GM18907 (cell line): ENCODE measurements around the gene R3HCC1L.

Experiments
- ATAC-seq: cut with Tn5 transposase; IDR thresholded peaks from one replicate; pipeline ENCODE4 v1.9.1; 2021; ENCODE audit warnings: mild to moderate bottlenecking, moderate library complexity; ENCODE audit not compliant: unreplicated experiment

Gene R3HCC1L

DNA sequence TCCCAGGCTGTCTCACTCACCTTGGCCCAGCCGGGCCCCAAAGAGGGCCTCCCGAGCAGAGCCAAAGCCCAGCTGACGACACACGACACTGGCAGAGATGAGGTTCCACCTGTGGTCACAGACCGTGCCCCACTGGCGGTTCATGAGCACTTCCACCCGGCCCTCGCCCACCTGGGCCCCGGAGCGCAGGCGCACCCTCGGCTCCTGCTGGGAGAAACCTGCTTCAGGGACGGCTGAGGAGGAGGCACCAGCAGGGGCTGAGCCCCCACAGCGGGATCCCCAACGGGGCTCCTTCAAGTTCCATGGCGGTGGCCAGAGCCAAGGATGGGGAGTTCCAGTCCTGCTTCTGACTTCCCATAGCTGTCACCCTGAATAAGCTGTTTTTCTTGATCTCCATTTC, 123.5 kb downstream of the R3HCC1L start:
- ATAC-seq, result no peak

DNA sequence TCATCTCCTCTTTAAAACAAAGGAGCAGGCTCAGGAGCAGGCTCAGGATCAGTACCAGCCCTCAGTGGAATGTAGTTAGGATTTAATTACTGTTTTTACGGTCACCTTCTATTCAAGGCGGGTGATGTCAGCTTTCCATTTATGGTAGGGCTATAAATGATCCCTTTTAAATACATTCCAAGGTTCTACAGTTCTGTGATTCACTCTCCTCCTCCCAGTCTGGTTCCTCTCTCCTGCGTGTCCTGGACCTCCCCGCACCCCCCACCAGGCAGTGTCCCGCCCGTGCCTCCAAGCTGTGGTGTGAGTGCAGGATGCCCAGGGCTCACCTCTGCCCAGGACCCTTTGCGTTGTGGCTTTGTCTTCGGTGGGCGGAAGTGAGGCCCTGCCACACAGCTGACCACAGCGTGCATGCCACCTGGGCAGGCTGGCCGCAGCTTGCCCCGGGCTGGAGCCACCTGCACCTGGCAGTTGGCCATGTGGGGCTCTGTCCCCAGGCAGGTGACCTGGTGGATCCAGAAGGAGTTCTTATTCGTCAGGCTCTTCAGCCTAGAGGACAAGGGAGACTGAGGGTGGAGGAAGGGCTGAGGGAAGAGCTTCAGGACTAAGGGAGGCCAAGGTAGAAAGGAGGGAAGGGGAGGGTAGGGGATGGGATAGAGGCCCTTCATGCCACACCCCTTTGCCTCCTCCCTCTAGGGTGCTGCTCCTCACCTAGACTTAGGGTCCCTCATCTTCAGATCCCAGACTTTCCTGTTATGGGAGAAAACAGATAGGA, 124.4 kb downstream of the R3HCC1L start:
- ATAC-seq, result no peak

DNA sequence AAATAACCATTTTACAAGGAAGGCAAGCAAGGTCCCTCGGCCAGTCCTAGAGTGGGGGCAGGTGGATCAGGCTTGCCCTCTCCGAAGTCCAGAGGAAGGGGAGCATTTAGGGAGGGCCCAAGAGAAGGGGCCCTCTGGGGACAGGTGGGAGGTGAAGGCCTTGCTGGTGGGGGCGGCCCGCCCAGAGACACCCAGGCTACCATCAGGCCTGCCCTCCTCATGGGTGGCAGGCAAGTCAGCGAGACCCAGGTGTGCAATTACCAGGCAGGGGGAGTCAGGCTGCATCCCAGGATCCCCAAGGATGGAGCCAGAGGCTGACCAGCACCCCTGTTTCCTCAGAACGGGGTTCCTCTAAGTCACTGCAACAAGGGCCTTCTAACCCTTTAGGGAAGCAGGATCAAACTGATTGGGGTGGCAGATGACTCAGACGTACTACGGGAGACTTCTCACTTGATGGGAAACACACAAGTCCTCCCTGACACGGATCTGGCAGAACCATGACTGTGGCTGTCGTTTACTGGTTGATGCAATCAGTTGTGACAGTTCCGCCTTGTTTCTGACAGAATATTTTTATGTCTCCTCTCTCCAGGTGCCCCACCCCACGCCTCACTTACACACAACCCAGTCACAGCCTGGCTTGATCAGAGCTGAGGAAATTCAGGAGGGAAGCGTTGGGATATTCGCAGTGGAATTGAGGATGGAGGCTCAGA, 125.3 kb downstream of the R3HCC1L start:
- no peak for ATAC-seq

DNA sequence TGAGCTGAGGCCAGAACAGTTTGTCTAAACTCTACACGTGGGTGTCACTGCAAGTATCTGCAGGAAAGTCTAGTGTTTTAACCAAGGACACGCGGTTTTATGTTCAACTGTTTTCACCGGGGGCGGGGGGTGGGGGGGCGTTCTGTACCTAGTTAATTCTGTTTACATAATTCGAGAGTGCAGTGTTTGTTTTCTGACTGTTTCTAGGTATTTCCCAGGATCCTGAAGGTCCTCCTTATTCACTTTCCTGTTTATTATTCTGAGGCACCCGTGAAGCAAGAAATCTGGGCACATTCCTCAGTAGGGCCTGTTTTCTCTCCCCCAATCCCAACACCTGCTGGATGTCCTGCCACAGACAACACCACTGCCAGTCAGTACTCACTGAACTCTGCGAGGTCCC, 125.9 kb downstream of the R3HCC1L start:
- no peak for ATAC-seq

DNA sequence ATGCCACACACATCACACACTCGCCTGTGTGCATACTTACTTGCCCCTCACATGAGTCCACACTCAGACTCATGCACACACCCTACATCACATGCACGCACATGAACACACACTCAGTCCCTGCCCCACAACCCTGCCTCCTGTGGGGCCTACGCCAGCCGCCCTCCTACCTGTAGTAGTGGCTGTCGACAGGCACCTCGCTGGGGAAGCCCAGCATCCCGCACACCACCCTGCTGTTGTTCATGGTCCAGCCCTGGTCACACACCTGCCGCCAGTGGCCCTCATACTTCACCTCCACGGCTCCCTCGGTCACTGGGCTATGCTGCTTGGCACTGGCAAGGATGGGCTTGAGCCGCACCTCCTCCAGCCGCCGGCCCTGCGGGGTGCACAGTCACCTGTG, 126.3 kb downstream of the R3HCC1L start:
- ATAC-seq, result no peak

DNA sequence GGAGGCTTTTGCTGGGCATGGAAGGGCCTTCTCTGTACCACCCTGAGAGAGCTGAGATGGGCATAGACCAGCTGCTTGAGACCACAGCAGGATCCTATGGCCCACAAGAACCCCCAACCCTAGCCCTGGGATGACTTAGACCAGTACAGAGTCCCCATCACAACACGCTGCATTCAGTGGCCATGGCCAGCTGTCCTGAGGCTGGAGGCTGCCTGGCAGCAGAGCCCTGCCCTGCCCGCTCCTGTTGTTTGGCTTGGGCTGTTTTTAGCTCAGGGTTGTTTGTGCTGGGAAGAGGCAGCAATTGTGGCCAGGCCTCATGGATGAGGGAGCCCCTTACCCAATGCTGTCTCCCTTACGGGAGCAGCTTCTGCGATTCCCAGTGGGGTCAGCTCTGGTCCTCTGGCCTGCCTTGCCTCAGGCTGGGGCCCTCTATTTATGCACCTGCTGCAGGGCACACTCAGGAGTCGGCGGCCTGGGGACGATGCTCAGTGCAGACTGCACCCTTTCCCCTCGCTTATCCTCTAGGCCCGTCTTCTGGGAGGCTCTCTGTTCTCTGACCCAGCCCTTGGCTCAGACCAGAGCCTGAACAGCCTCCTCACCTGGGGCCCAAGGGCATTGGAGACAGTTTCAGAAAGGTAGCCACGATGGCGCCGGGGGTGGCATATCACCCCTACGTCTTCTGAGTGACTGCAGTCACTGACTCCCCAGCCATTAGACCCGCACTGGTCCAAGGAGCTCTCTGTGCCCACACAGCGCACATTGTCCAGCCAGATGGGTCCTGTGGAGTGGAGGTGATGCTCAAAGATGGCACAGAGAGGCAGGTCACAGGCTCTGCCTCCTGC, 127.2 kb downstream of the R3HCC1L start:
- ATAC-seq, result no peak

DNA sequence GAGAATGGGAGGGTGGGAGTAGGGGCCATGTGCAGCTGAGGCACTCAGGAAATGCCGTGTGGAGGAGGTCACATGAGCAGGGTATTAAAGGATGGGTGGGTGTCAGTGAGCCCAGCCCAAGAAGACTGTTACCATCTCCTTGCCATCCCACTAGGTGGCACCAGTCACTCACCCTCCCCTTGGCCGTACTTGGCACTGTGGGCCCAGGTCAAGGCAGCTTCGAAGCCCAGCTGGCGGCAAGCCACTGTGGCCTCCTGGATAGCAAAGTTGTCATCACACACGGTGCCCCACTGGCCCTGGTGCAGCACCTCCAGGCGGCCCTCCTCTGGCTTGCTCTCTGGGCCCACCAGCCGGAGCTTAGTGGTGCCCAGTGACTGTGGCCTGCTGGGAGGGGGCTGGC, 128.1 kb downstream of the R3HCC1L start:
- no peak for ATAC-seq

DNA sequence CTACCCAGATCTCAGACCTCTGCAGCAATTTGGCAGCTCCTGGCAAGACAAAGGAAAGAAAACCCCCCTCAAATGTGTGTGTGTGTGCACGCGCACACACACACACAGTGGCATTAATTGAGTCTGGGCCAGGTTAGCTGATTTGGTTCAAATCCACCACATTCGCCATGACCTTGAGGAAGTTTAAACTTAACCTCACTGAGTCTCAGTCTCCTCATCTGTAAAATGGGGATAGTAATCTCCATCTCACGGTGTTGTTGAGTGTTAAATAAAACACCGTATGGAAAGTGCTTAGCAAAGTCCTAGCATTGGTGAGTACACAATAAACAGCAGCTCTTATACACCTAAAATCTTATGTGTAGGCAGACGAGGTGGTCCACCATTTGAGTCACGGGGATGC, 128.6 kb downstream of the R3HCC1L start:
- ATAC-seq, result no peak

DNA sequence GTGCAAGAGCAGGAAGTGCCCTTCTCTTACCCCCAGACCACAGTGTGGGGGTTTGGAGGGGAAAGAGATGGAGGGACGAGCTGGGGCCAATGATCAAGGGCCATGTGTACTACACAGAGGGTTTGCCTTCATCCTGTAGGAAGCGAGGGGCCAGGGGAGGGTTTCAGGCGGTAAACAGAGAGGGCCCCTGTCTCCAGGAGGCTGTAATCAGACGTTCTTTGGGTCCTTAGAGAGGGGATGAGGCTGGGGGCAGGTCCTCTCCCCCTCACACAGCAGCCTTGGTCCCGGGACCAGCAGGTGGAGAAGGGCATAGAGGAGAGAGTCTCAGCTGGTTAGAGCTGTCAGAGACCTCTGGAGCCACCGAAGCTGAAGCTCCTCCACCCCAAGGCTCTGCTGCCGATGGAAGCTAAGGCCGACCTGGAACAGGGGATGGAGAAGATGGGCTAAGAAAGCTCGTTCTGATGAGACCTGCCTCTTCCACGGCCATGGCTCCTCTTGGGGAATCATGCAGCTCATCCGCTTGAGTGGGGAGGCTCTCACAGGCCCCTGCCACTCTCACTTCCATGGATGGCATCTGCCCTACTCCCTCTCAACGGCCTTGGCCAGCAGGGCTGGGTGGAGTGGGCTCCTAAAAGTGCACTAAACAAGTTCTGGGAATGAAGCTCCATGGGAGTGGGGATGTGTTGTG, 130.1 kb downstream of the R3HCC1L start:
- no peak for ATAC-seq

DNA sequence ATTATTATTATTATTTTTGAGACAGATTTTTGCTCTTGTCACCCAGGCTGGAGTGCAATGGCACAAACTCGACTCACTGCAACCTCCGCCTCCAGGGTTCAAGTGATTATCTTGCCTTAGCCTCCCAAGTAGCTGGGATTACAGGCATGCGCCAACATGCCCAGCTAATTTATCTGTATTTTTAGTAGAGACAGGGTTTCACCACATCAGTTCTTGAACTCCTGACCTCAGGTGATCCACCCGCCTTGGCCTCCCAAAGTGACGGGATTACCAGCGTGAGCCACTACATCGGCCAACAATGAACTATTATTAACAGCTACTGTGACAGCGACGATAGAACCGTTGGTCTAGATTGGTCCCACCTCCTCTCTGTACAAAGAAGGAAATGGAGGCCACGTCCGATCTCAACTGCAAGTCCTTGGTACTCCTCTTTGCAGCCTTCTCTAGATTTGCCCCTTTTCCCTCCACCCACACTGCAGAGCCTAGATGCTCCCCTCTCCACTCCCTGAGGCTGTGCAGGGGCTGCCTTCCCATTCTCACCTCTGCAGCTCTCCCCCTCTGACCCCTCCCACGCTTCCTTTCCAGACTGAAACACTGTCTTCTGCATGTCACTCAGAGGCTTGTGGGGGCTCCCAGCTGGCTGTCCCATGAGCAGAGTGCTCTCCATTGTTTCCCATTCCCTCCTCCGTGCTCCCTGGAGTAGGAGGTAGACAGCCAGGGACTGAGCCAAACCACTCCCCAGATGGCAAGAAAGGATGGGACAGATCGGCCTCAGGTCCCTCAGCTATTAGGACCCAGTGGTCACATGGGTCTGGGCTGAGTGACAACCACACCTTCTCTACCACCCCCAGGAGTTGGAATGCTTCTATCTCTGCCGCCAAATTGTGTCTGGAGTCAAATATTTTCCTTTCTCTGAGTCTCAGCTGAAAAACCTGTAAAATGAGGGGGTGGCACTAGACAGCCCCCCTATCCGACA, 131.2 kb downstream of the R3HCC1L start:
- no peak for ATAC-seq

DNA sequence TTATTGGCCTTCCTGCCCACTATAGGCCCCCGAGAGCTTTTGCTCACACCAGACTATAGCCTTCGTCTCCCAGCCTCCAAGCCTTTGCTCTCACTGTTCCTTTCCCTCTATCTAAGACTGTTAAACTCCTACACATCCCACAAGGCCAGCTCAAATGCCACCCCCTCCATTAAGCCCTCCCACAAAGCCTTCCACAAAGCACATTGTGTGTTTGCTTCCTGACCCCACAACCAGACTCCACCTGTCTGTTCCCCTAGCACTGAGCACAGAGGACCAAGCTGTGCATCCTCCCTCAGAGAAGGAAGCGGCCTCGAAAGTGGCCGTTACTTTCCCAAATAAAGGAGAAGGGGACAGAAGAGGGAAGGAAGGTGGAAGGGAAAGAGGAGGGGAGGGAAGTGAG, 132.2 kb downstream of the R3HCC1L start:
- ATAC-seq, result no peak

DNA sequence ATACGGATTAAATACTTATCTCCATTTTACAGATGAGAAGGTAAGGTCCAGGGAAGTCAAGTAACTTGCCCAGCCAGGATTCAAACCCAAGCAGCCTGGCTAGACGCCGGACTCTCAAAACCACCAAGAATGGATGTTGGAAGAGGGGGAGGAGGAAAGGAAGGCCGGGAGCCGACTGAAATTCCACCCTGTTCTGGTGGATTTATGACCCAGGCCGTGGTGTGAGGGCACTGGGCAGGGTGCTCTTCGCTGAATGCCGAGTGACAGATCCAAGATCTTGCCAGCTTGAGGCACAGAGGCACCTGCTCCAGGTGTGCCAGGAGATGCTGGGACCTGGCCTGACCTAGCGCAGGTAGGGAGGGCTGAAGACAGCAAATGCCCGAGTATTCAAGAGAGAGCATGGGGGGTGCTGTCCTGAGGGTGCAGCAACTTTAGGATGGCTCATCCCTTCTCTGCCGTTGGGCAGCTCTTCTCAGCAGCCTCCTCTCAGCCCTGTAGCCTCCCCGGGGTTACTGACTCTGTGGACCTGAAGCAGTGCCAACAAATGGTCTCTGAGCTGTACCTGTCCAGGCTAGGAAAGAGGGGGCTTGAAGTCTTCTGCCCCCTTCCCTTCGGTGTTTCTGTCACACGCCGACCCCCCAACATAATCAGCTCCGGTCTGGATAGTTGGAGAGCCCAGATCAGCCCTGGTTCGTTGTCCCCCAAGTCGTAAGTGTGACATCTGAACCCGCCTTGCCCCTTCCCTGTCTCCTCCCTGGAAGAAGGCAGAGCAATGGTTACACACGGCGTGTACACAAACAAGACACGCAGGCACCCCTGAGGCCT, 132.8 kb downstream of the R3HCC1L start:
- no peak for ATAC-seq

DNA sequence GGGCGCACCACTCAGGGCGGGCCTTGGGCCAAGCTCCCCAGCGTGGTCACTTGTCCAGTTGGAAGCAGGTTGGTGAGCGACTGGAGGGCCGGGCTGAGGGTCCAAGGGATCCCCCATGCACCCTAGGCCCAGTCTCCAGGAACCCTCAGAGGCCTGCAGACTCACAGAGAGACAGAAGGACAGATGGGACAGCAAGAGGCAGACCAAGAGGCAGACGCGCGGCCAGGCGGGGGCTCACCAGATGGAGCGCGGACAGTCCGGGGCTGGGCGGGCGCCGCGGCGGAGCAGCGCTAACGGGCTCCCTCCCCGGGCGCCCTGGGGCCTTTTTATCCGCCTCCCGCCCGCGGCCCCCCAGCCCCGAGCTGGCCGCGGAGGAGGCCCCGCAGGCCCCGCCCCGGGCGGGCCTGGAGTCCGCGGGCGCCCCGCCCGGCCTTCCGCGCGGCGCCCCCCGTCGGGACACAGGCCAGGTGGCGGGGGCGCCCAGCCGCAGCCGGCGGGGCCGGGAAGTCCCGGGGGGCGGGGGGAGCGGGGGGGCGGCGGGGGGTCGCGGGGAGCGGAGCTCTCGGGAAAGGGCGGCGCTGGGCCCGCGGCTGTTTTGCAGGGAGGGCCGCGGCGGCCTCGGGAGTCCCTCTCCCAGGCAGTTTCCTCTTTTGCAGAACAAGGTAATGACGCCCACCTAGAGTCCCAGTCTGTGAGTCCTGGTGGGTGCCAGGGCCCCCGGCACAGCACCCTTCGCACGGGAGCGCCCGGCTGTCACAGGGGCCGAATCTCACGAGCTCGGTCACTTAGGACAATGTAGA, 133.6 kb downstream of the R3HCC1L start, which contains the start of gene LOXL4:
LOXL4 (minus strand) TSS at position 301 of the 800 bp plus-strand sequence. CDS start 5,175 bp downstream, outside the sequence.
- ATAC-seq, result no peak

DNA sequence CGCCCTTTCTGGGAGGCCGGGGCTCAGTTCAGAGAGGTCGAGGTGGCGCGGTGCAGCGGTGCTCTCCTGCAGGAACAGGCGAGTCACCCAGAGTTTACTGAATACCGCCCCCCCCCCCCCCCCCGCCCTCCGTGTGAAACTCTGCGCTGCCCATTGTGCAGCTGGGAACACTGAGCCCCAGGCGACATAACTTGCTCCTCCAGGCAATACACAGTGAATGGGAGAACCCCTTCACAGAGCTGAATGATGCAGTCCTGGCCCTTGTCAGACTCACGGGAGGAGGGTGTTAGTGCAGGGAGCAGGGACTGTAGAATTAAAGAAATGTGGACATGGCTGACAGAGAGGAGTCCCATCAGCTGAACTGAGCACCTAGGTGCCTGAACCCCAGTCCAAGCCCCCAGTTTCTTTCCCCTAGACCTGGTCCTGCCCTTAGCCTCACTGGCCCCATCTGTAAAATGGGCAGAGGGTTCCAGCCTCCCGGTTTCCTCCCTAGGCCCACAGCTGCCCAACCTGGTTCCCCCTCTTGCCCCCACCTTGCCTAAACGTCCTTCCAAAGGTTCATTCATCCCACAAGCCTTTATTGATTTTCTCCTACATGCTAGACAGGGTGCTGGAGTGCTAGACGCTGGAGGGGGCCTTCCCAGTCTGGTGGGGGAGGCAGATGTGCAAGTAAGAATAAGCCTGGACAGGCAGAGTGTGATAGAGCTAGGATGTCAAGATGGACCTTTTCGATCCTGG, 134.4 kb downstream of the R3HCC1L start:
- ATAC-seq, result no peak

DNA sequence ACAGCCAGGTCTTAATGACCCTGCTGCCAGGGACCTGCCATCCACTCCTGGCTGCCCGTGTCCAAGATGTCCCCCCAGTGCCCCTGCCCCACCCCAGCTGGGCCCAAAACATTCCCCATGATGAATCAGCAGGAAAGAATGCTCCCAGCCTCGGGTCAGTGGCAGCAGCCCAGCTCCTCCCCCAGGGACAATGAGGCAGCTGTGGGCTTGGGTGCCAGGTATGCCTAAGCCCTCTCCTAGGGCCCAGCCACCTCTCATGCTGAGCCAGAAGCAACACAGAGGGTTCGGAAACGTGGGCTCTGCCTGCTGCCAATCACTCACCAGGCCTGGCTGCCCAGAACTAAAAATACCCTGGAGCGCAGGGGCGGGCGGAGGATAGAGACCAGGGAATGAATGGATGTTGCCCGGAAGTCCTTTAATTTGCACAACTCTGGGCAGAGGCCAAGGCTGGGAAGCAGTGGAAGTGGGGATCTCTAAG, 135.0 kb downstream of the R3HCC1L start:
- no peak for ATAC-seq

DNA sequence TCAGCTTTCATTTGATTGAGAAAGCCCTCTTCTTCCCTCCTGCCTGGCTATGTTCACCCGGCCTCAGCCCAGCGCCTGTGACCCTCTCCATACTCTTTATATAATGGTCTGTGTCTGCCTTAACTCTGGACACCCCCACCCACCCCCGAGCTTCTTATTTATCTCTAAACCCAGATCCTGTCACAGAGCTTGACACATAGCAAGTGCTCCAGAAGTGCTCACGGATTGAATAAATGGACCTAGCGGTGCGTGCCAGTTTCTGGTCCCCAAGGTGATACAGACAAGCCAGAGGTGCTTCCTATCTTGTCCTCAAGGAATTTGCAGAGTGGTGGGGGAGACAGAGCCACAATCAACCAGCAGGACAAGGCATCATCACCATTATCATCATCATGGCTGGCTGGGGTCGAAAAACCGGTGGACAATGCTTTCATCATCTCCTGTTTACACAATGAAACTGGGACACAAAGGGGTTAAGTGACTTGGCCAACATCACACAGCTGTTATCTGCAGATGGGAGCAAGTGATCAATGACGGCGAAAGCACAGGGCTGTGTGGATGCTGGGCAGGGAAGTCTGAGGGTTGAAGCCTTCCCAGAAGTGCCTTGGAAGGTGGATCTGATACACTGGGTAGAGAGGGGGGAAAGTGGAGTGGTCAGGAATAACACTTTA, 135.8 kb downstream of the R3HCC1L start:
- no peak for ATAC-seq

DNA sequence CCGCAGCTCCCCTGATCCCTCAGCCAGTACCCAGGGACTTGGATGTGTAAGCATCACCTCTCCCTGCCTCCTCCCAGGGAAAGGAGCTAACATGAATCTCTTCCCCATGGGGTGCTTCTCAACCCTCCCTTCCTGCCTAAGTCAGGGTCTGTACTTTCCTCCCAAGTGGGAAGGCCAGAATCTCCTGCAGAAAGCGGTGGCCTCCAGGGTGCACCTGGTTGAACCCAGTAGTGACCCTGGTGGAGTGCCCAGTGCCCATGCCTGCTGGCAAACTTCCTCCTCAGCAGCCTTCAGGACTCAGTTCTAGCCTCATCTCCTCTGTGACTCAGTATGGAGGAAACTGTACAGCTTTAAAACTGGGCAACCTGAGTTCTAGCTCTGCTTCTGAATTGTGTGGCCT, 136.3 kb downstream of the R3HCC1L start:
- ATAC-seq, result no peak
